Effector memory CD8-positive, alpha-beta T cell (primary cell): ENCODE data around the gene CASTOR1.

Source experiments
- ATAC-seq: fragments of 150-1000 bp; cut with Tn5 transposase; replicated peaks from 2 replicates; pipeline ENCODE4 v1.10.0; 2021; ENCODE audit warnings: mild to moderate bottlenecking, moderate library complexity
- DNase-seq, 3 experiments: peaks; one replicate each; pipeline ENCODE4 v3.0.0; 2021
- H3K27ac Mint-ChIP-seq, 2 donors: one replicate each; pipeline ENCODE4 v1.8.0; 2022; ENCODE audit warnings: mild to moderate bottlenecking in 2 of 2, mixed read lengths in 2 of 2, moderate library complexity in 2 of 2
- H3K27me3 Mint-ChIP-seq, 2 donors: one replicate each; pipeline ENCODE4 v1.8.0; 2022; ENCODE audit warnings: mixed read lengths in 2 of 2
- H3K36me3 Mint-ChIP-seq: one replicate; pipeline ENCODE4 v1.8.0; 2022; ENCODE audit warnings: mild to moderate bottlenecking, moderate library complexity, mixed read lengths; ENCODE audit not compliant: insufficient read depth
- H3K4me1 Mint-ChIP-seq, 2 donors: one replicate each; pipeline ENCODE4 v1.8.0; 2022; ENCODE audit warnings: low read depth in 2 of 2, mixed read lengths in 2 of 2
- H3K4me3 Mint-ChIP-seq, 2 donors: one replicate each; pipeline ENCODE4 v1.8.0; 2022; ENCODE audit warnings: mild to moderate bottlenecking in 2 of 2, mixed read lengths in 2 of 2, moderate library complexity in 2 of 2
- H3K9me3 Mint-ChIP-seq, 2 donors: one replicate each; pipeline ENCODE4 v1.8.0; 2022; ENCODE audit warnings: mixed read lengths in 2 of 2

Gene CASTOR1

GRCh38 chr22:30267382-30268302 is 21.7 kb downstream of the CASTOR1 start:
- H3K27ac Mint-ChIP-seq, result peak overlapping the region; percentile 97 to 98
- peak; percentile 8 for ATAC-seq
- H3K4me1 Mint-ChIP-seq, result peaks cover 38 to 45% of the 10 kb centered on the region in 2 donors
- peak overlapping the region; percentile 86 to 89 for H3K4me3 Mint-ChIP-seq
- no peaks in the 10 kb centered on the region for H3K27me3 Mint-ChIP-seq
- no peaks in the 10 kb centered on the region for H3K9me3 Mint-ChIP-seq
- peak in 2 of 3 experiments; percentile 42 to 45 for DNase-seq
- H3K36me3 Mint-ChIP-seq, result peaks cover 40% of the 10 kb centered on the region

GRCh38 chr22:30266445-30267381 is 22.6 kb downstream of the CASTOR1 start, which contains the start of gene OSM:
Gene OSM, minus strand, starts transcription at chr22:30266851. Its CDS starts 52 bp downstream, at chr22:30266799.
- H3K36me3 Mint-ChIP-seq, result peaks cover 40% of the 10 kb centered on the region
- DNase-seq, result peak; percentile 66 to 76 (median 76)
- ATAC-seq, result peak; percentile 46
- H3K27me3 Mint-ChIP-seq, result no peaks in the 10 kb centered on the region
- H3K4me1 Mint-ChIP-seq, result peaks cover 46 to 47% of the 10 kb centered on the region in 2 donors
- no peaks in the 10 kb centered on the region for H3K9me3 Mint-ChIP-seq
- peak within 1 kb of the TSS; percentile 86 to 89 for H3K4me3 Mint-ChIP-seq
- H3K27ac Mint-ChIP-seq, result peak within 1 kb of the TSS; percentile 97 to 98

GRCh38 chr22:30265823-30266444 is 23.4 kb downstream of the CASTOR1 start:
- no peaks in the 10 kb centered on the region for H3K27me3 Mint-ChIP-seq
- H3K36me3 Mint-ChIP-seq, result peaks cover 40% of the 10 kb centered on the region
- peaks cover 43 to 46% of the 10 kb centered on the region in 2 donors for H3K4me1 Mint-ChIP-seq
- no peaks in the 10 kb centered on the region for H3K9me3 Mint-ChIP-seq
- H3K4me3 Mint-ChIP-seq, result peak overlapping the region; percentile 86 to 89
- ATAC-seq (peak; percentile 73), DNase-seq (peak; percentile 82 to 84 (median 83))
- peak overlapping the region; percentile 97 to 98 for H3K27ac Mint-ChIP-seq

GRCh38 chr22:30265131-30265720 is 24.1 kb downstream of the CASTOR1 start:
- DNase-seq (peak in 1 of 3 experiments; percentile 15), ATAC-seq (no peak)
- Mint-ChIP-seq H3K27me3 (no peaks in the 10 kb centered on the region), H3K27ac (peak overlapping the region; percentile 97 to 98), H3K4me1 (peaks cover 43 to 46% of the 10 kb centered on the region in 2 donors), H3K9me3 (no peaks in the 10 kb centered on the region), H3K4me3 (peak overlapping the region; percentile 86 to 89), H3K36me3 (peaks cover 40% of the 10 kb centered on the region)

GRCh38 chr22:30263883-30264282 is 25.4 kb downstream of the CASTOR1 start:
- H3K27ac Mint-ChIP-seq, result no peak overlapping the region
- no peaks in the 10 kb centered on the region for H3K27me3 Mint-ChIP-seq
- peaks cover 43 to 48% of the 10 kb centered on the region in 2 donors for H3K4me1 Mint-ChIP-seq
- no peak for ATAC-seq
- DNase-seq, result no peak
- H3K4me3 Mint-ChIP-seq, result no peak overlapping the region
- peaks cover 40% of the 10 kb centered on the region for H3K36me3 Mint-ChIP-seq
- no peaks in the 10 kb centered on the region for H3K9me3 Mint-ChIP-seq

- Mint-ChIP-seq H3K36me3 (peaks cover 37% of the 10 kb centered on the region), H3K9me3 (no peaks in the 10 kb centered on the region), H3K4me3 (peak overlapping the region; percentile 54 to 66), H3K27me3 (no peaks in the 10 kb centered on the region), H3K4me1 (peaks cover 36 to 44% of the 10 kb centered on the region in 2 donors), H3K27ac (peak overlapping the region; percentile 54 to 68)
- ATAC-seq (no peak), DNase-seq (peak; percentile 76 to 77 (median 77))
These were observed 26.2 kb downstream of the CASTOR1 start for GRCh38 chr22:30262917-30263741.

GRCh38 chr22:30262112-30262511 is 27.2 kb downstream of the CASTOR1 start:
- H3K36me3 Mint-ChIP-seq, result peaks cover 33% of the 10 kb centered on the region
- DNase-seq, result no peak
- H3K4me3 Mint-ChIP-seq, result peak overlapping the region in 1 of 2 donors; percentile 42
- H3K27me3 Mint-ChIP-seq, result no peaks in the 10 kb centered on the region
- peaks cover 27 to 34% of the 10 kb centered on the region in 2 donors for H3K4me1 Mint-ChIP-seq
- no peak for ATAC-seq
- H3K27ac Mint-ChIP-seq, result peak overlapping the region in 1 of 2 donors; percentile 66
- H3K9me3 Mint-ChIP-seq, result no peaks in the 10 kb centered on the region

- no peak for DNase-seq
These were observed 28.2 kb downstream of the CASTOR1 start for GRCh38 chr22:30261134-30261533.

GRCh38 chr22:30260682-30261081 is 28.6 kb downstream of the CASTOR1 start:
- Mint-ChIP-seq H3K36me3 (peaks cover 25% of the 10 kb centered on the region), H3K27me3 (no peaks in the 10 kb centered on the region), H3K9me3 (no peaks in the 10 kb centered on the region), H3K27ac (no peak overlapping the region), H3K4me3 (no peak overlapping the region), H3K4me1 (peaks cover 16 to 23% of the 10 kb centered on the region in 2 donors)
- DNase-seq (no peak), ATAC-seq (no peak)

More at GRCh38 chr22:30261134-30261533, 28.2 kb downstream of the CASTOR1 start:
- Mint-ChIP-seq H3K9me3 (no peaks in the 10 kb centered on the region), H3K4me1 (peaks cover 20 to 28% of the 10 kb centered on the region in 2 donors), H3K27ac (no peak overlapping the region), H3K4me3 (no peak overlapping the region), H3K27me3 (no peaks in the 10 kb centered on the region), H3K36me3 (peaks cover 29% of the 10 kb centered on the region)
- no peak for ATAC-seq

GRCh38 chr22:30260276-30260675 is 29.0 kb downstream of the CASTOR1 start:
- Mint-ChIP-seq H3K27ac (no peak overlapping the region), H3K27me3 (no peaks in the 10 kb centered on the region), H3K36me3 (peaks cover 23% of the 10 kb centered on the region), H3K4me3 (no peak overlapping the region), H3K4me1 (peaks cover 14 to 20% of the 10 kb centered on the region in 2 donors), H3K9me3 (no peaks in the 10 kb centered on the region)
- DNase-seq (no peak), ATAC-seq (no peak)

GRCh38 chr22:30254314-30254713 is 35.0 kb downstream of the CASTOR1 start:
- Mint-ChIP-seq H3K27me3 (no peaks in the 10 kb centered on the region), H3K4me1 (peaks cover 0 to 6% of the 10 kb centered on the region in 2 donors), H3K36me3 (peaks cover 11% of the 10 kb centered on the region), H3K27ac (peak overlapping the region in 1 of 2 donors; percentile 46), H3K9me3 (no peaks in the 10 kb centered on the region), H3K4me3 (no peak overlapping the region)
- no peak for ATAC-seq
- DNase-seq, result no peak
